ENCODE measurements around the gene GEMIN7.

DNA sequence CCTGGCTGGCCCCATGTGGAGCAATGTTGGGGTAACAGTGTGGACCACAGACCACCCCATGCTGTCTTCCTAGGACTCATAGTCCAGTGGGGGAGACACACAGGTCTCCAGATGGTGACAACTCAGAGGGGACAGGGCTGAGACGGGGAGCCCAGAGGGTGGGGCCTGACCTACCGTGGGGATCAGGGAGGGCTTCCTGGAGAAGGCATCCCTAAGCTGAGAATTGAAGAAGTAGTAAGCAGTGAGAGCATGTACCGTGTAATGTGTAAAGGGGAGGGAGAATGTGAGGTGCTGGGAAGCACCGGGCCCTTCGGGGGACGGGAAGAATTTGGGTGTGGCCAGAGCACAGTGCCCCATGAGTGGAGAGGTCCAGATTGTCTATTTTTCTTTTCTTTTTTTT lies 45.0 kb downstream of the GEMIN7 start:
- TF ChIP-seq, protein P1, sequence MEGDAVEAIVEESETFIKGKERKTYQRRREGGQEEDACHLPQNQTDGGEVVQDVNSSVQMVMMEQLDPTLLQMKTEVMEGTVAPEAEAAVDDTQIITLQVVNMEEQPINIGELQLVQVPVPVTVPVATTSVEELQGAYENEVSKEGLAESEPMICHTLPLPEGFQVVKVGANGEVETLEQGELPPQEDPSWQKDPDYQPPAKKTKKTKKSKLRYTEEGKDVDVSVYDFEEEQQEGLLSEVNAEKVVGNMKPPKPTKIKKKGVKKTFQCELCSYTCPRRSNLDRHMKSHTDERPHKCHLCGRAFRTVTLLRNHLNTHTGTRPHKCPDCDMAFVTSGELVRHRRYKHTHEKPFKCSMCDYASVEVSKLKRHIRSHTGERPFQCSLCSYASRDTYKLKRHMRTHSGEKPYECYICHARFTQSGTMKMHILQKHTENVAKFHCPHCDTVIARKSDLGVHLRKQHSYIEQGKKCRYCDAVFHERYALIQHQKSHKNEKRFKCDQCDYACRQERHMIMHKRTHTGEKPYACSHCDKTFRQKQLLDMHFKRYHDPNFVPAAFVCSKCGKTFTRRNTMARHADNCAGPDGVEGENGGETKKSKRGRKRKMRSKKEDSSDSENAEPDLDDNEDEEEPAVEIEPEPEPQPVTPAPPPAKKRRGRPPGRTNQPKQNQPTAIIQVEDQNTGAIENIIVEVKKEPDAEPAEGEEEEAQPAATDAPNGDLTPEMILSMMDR (IDR thresholded peaks at IDR 0.05) = no peak
- TF ChIP-seq EZH2 (IDR thresholded peaks at IDR 0.05) = no peak

Measured in neural progenitor cell (in vitro differentiated cells).